Breast epithelium (tissue), 3 donors: ENCODE data around the gene TACR3.
"Not testable (repeated sequence)": the region's sequence is repeated elsewhere in the genome, so short reads cannot be mapped to it uniquely, and the experiment has no call there.

Experiments
- POLR2A ChIP-seq: fragments of 450-650 bp; IDR thresholded peaks from one replicate; pipeline ENCODE4 v1.6.1; 2016; ENCODE audit warnings: antibody characterized with exemption, mild to moderate bottlenecking, moderate library complexity
- POLR2AphosphoS5 ChIP-seq, 3 donors: sonication (generic); formaldehyde crosslinking; IDR thresholded peaks; one replicate each; pipeline ENCODE4 v1.6.1; 2017; ENCODE audit warnings: antibody characterized with exemption in 3 of 3
- TF ChIP-seq, protein P1 (sequence below), 3 donors: fragments of 450-650 bp; IDR thresholded peaks; one replicate each; pipeline ENCODE4 v1.5.1; 2016 to 2017; ENCODE audit warnings: antibody characterized with exemption in 3 of 3, mild to moderate bottlenecking in 3 of 3, moderate library complexity in 3 of 3

DNA sequence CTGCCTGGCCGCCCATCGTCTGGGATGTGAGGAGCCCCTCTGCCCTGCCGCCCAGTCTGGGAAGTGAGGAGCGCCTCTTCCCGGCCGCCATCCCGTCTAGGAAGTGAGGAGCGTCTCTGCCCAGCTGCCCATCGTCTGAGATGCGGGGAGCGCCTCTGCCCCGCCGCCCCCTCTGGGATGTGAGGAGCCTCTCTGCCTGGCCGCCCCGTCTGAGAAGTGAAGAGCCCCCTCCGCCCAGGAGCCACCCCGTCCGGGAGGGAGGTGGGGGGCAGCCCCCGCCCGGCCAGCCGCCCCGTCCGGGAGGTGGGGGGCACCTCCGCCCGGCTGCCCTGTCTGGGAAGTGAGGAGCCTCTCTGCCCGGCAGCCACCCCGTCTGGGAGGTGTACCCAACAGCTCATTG is 3.4 kb upstream of the TACR3 start:
- TF ChIP-seq, protein P1, sequence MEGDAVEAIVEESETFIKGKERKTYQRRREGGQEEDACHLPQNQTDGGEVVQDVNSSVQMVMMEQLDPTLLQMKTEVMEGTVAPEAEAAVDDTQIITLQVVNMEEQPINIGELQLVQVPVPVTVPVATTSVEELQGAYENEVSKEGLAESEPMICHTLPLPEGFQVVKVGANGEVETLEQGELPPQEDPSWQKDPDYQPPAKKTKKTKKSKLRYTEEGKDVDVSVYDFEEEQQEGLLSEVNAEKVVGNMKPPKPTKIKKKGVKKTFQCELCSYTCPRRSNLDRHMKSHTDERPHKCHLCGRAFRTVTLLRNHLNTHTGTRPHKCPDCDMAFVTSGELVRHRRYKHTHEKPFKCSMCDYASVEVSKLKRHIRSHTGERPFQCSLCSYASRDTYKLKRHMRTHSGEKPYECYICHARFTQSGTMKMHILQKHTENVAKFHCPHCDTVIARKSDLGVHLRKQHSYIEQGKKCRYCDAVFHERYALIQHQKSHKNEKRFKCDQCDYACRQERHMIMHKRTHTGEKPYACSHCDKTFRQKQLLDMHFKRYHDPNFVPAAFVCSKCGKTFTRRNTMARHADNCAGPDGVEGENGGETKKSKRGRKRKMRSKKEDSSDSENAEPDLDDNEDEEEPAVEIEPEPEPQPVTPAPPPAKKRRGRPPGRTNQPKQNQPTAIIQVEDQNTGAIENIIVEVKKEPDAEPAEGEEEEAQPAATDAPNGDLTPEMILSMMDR (IDR thresholded peaks at IDR 0.05), result not testable (repeated sequence)
- TF ChIP-seq POLR2A; POLR2AphosphoS5 (IDR thresholded peaks at IDR 0.05): not testable (repeated sequence)
